Mesodermal cell (in vitro differentiated cells): Measurements from ENCODE around the gene UGT2A3.

Experiments
- H3K27ac ChIP-seq: 2 replicates; pipeline ENCODE4 v1.7.0; 2013; ENCODE audit warnings: mild to moderate bottlenecking, low read depth, low read length, moderate library complexity; ENCODE audit not compliant: severe bottlenecking
- H3K36me3 ChIP-seq: 2 replicates; pipeline ENCODE4 v1.7.1; 2013; ENCODE audit warnings: mild to moderate bottlenecking, low read length, moderate library complexity; ENCODE audit not compliant: control insufficient read depth, insufficient read depth
- H3K4me1 ChIP-seq: one replicate; pipeline ENCODE4 v1.7.1; 2013; ENCODE audit warnings: mild to moderate bottlenecking, low read length; ENCODE audit not compliant: insufficient read depth, control insufficient read depth, poor library complexity, severe bottlenecking
- H3K4me3 ChIP-seq: 2 replicates; pipeline ENCODE4 v1.7.0; 2013; ENCODE audit warnings: low read length, control low read depth, mild to moderate bottlenecking; ENCODE audit not compliant: insufficient read depth, poor library complexity, severe bottlenecking; ENCODE audit errors: extremely low read depth
- H3K9me3 ChIP-seq: 2 replicates; pipeline ENCODE4 v1.7.1; 2013; ENCODE audit warnings: mild to moderate bottlenecking, low read length, moderate library complexity; ENCODE audit not compliant: control insufficient read depth
- WGBS, 2 experiments: methylation state at CpG; one replicate each; pipeline ENCODE4 v1.1.5; 2013; ENCODE audit warnings: missing lambda C conversion rate in 2 of 2; ENCODE audit not compliant: insufficient coverage in 2 of 2; 5-methylcytosine and 5-hydroxymethylcytosine counted together

UGT2A3 gene

GRCh38 chr4:68912807-68913206, 38.8 kb downstream of the UGT2A3 start:
- Histone ChIP-seq H3K4me1 (no peaks in the 10 kb centered on the region), H3K4me3 (no peak overlapping the region), H3K36me3 (no peaks in the 10 kb centered on the region), H3K27ac (no peak overlapping the region), H3K9me3 (no peaks in the 10 kb centered on the region)
- 69 to 80% methylated on average over 1 to 2 of the region's 3 CpGs for WGBS, 2 experiments

GRCh38 chr4:68909385-68909784, 42.2 kb downstream of the UGT2A3 start:
- Histone ChIP-seq H3K9me3 (no peaks in the 10 kb centered on the region), H3K27ac (no peak overlapping the region), H3K4me3 (no peak overlapping the region), H3K36me3 (no peaks in the 10 kb centered on the region), H3K4me1 (no peaks in the 10 kb centered on the region)
- WGBS, 2 experiments = no CpG with 5 or more reads among the region's 2 CpGs

DNA sequence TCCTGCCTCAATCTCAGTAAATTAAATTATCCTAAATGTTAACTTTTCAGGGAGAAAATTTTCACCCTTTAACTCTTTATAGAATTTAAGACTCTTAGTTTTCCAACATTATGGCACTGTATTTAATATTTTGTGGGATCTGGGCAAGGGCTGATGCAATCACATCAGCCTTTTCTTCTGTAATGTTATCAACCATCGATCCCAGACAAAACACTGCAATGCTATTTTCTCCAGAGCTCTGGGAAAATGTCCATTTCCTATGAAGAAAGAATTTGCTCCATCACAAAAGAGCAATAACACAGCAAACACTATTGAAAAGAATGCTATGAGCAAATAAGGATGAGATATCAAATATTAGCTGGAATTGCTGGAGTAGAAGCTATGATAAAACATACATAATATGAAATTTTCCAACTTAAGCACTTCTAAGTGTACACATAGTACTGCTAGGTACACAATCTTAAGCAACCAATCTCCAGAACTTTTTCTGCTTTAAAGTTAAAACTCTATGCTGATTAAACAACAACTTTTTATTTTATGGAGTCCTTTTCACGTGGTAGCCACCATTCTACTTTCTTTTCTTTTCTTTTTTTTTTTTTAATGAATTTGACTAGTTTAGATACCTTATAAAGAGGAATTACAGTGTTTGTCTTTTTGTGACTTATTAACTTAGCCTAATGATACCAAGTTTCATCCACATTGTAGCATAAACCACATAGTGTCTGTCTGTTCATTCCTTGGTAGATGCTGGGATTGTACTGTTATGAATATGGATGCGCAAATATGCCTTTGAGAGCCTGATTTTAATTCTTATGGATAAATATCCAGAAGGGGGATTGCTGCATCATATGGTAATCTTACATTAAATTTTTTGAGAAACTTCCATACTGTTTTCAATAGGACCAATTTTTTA, 43.6 kb downstream of the UGT2A3 start:
- WGBS, 2 experiments = no CpG with 5 or more reads among the region's 3 CpGs
- Histone ChIP-seq H3K27ac (peak overlapping the region; percentile 12), H3K4me3 (no peak overlapping the region), H3K9me3 (no peaks in the 10 kb centered on the region), H3K4me1 (no peaks in the 10 kb centered on the region), H3K36me3 (no peaks in the 10 kb centered on the region)

DNA sequence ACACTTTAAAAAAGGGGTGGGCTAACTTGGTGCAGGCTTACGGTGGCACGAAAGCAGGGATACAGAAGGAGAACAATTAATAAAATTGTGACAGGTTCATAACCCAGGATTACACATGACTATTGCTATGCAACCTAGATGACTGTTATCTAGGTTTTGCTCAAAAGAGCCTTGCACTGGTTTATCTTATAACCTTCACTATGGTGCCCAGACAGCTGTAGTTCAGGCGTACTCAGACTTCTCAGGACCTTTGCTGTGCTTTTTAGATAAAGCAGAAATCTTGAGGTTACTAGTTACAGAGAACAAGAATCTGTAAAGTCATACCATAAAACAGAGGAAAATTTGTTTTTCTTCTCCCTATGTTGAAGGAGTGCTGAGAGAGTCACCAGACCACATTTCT, 44.4 kb downstream of the UGT2A3 start:
- WGBS, 2 experiments = no CpG with 5 or more reads among the region's 3 CpGs
- H3K9me3 ChIP-seq = no peaks in the 10 kb centered on the region
- H3K36me3 ChIP-seq = no peaks in the 10 kb centered on the region
- H3K27ac ChIP-seq = peak overlapping the region; percentile 12
- no peak overlapping the region for H3K4me3 ChIP-seq
- no peaks in the 10 kb centered on the region for H3K4me1 ChIP-seq

GRCh38 chr4:68906780-68907137, 44.8 kb downstream of the UGT2A3 start:
- Histone ChIP-seq H3K4me3 (no peak overlapping the region), H3K36me3 (no peaks in the 10 kb centered on the region), H3K27ac (no peak overlapping the region), H3K4me1 (no peaks in the 10 kb centered on the region), H3K9me3 (no peaks in the 10 kb centered on the region)
- 72 to 83% methylated on average over 8 to 9 of the region's 10 CpGs for WGBS, 2 experiments

GRCh38 chr4:68905939-68906779, 45.4 kb downstream of the UGT2A3 start:
- Histone ChIP-seq H3K4me3 (no peak overlapping the region), H3K9me3 (no peaks in the 10 kb centered on the region), H3K36me3 (no peaks in the 10 kb centered on the region), H3K27ac (no peak overlapping the region), H3K4me1 (no peaks in the 10 kb centered on the region)
- WGBS, 2 experiments = 38 to 43% methylated on average over 10 to 11 of the region's 16 CpGs

GRCh38 chr4:68905598-68905938, 46.0 kb downstream of the UGT2A3 start:
- no peaks in the 10 kb centered on the region for H3K9me3 ChIP-seq
- no peaks in the 10 kb centered on the region for H3K4me1 ChIP-seq
- H3K36me3 ChIP-seq = no peaks in the 10 kb centered on the region
- 65 to 83% methylated on average over 1 to 2 of the region's 2 CpGs for WGBS, 2 experiments
- no peak overlapping the region for H3K27ac ChIP-seq
- H3K4me3 ChIP-seq = no peak overlapping the region

- WGBS, 2 experiments = 81 to 87% methylated on average over 6 of the region's 6 CpGs
- no peak overlapping the region for H3K4me3 ChIP-seq
- no peaks in the 10 kb centered on the region for H3K4me1 ChIP-seq
- H3K27ac ChIP-seq = no peak overlapping the region
- H3K36me3 ChIP-seq = no peaks in the 10 kb centered on the region
- H3K9me3 ChIP-seq = no peaks in the 10 kb centered on the region
These were observed 46.8 kb downstream of the UGT2A3 start for GRCh38 chr4:68904786-68905185.

GRCh38 chr4:68896749-68897148, 54.9 kb downstream of the UGT2A3 start:
- H3K36me3 ChIP-seq = no peaks in the 10 kb centered on the region
- no peak overlapping the region for H3K4me3 ChIP-seq
- H3K9me3 ChIP-seq = no peaks in the 10 kb centered on the region
- no peak overlapping the region for H3K27ac ChIP-seq
- no CpG with 5 or more reads among the region's 1 CpG for WGBS, 2 experiments
- no peaks in the 10 kb centered on the region for H3K4me1 ChIP-seq

- no peaks in the 10 kb centered on the region for H3K36me3 ChIP-seq
- no peaks in the 10 kb centered on the region for H3K9me3 ChIP-seq
- H3K27ac ChIP-seq = no peak overlapping the region
- WGBS, 2 experiments = 57% methylated on average over 2 of the region's 5 CpGs; no CpG with 5 or more reads in 1 of the 2 experiments
- no peaks in the 10 kb centered on the region for H3K4me1 ChIP-seq
- no peak overlapping the region for H3K4me3 ChIP-seq
These were observed 55.9 kb downstream of the UGT2A3 start for GRCh38 chr4:68895561-68896198.
